ENCODE results near the gene SLC9A3.

SLC9A3 gene

DNA sequence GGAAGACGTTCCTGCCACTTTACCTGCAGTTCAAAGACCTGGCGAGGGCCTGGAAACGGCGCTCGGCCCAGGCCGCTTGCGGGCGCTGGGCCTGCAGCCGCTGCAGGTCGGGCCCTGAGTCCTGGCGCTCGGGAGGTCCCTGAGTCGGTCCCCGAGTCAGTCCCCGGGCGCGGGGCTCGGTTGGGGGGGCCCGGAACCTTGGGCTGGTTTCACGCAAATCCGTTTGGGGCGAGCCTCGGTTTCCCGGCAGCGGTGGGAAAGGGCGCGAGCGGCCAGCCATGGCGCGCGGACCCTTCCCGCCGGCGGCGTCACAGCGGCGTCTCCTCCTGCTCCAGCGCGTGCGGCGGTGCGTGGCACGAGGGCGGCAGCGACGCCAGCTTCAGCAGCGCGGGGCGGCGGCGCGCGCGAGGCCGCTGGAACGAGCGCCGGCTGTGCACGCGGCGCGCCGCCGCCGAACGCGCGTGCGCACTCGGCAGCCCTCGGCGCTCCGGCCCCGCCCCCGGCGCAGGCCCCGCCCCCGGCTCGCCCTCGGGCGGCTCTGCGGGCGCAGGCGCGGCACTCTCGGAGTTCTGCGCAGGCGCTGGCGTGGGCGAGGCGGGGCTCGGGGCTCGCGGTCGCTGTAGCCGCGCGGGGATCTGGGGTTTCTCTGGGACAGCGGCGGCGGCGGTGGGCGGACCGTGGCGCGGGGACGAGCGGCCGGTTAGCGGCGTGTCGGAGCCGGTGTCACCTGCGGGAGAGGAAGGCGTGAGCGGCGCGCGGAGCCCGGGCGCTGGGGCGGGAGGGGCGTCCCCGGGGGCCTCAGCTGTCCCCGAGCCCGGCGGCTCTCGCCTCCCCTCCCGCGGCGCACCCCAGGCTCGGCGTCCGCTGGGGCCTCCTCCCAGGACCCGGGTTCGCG, 51.3 kb downstream of the SLC9A3 start:
- DNase-seq: no peak

DNA sequence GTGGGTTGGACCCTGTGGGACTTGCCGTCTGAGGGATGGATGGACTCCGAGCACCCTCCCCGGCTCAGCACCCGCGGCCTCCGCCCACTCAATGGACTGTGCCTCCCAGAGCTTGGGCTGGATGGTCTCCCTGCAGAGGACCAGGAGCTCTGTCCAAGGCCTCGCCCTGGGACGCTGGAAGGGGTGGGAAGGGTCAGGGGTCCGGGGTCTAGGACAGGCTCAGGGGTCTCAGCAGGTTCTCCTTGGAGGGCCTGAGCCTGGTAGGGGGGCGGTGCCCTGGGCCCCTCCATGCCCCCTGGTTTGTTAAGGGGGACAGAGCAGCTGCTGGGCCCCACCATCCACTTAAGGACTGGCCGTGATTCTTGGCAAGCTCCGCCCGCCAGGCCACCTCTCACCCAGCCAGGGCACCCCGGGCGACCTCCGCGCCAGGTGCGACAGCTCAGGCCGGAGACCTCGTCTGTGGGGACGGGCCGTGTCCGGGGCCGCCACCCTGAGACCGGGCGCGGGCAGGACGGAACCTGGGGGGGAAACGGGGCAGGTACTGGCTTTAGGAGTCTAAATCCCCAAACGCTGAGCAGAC, 52.1 kb downstream of the SLC9A3 start:
- no peak for DNase-seq

DNA sequence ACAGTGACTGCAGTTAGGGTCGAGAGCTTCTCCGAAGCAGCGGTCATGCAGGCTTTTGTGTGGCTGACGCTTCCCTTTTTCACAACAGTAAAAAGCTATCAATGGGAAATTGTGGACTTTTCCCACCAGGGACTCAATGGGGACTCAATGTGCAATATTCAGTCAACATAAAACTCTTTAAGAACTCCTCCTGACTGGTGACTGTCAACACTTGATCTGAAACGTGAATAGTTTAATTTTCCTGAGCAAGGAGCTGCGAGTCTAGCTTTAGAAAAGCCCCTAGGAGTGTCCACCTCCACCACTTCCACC, 52.5 kb downstream of the SLC9A3 start:
- DNase-seq: no peak

DNA sequence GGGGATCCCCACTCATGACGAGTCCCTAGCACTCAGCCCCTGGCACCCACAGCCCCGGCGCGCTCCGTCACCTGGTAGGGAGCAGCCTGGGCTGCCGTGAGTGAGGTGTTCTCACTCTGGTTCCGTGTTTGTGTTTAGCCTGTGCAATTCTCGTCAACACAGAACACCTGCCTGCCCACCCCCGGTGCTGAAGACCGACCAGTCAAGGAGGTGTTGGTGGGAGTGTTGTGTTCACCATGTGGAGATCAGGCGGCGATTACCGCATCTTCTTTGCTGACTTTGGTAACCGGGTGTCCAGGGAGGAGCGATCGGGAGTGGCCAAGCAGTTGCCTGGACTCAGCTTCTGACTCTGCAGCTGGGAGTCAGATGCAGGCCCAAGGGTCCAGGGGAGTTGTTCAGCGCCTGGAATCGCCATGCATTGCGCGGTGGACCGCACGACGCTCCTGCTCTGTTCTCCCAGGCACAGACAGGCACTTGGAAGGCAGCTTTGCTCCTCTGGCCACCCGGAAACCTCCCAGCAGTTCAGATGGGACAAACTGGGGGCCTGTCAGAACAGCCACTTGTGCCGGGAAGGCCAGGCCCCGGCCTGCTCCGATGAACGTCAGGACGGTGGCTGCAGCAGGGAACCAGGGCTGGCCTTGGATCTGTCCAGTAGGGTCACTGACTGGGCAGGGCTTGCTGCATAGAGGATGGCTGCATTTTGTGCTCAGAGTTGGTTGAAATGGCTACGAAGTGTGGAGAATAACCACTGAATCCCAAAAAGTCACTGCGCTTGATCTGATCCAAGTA, 53.1 kb downstream of the SLC9A3 start:
- DNase-seq: no peak

DNA sequence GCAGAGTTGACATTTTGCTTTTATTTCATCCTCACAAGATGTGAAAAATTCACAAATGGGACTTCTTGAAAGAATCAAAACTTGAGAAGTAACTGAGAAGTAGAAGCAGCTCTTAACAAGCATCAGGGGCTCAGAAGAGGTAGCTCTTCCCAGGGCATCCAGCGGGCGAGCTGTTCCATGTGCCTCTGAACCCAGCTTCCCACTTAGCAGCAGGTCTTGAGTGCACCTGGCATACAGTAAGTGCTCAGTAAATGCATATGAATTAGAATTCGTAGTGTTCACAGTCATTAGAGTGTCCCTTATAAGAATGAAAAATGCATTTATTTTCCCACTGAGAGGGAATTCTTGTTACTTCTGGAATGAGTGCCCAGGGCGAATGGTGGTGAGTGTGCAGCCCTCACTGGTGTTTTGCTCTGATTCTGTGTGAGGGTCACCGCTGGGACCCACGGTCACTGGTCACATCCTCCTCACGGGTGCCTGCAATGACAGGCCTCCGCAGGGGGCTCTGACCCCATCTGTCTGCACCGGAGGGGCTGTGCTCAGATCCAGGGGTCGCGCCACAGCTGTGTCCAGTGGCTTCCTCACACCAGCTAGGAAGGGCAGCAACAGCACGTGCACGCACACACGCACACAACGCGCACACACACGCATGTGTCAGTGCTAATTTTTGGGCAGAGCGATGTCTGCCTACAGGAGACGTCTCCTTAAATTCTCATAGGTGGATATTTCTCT, 54.3 kb downstream of the SLC9A3 start:
- DNase-seq: no peak

DNA sequence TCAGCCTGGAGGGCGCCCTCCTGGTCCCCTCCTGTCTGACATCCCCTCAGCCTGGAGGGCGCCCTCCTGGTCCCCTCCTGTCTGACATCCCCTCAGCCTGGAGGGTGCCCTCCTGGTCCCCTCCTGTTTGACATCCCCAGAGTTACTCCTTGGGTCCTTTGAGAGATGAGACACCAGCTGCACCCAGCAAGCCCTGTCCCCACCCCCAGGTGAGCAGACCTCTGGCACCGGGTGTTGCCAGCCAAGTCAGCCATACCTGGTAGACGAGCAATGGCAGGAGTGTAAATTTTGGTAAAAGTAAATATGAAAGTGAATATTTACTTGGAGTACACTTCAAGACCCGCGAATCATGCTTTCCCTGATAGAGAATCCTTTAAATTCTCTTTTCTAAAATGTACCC, 55.8 kb downstream of the SLC9A3 start:
- no peak for DNase-seq

DNA sequence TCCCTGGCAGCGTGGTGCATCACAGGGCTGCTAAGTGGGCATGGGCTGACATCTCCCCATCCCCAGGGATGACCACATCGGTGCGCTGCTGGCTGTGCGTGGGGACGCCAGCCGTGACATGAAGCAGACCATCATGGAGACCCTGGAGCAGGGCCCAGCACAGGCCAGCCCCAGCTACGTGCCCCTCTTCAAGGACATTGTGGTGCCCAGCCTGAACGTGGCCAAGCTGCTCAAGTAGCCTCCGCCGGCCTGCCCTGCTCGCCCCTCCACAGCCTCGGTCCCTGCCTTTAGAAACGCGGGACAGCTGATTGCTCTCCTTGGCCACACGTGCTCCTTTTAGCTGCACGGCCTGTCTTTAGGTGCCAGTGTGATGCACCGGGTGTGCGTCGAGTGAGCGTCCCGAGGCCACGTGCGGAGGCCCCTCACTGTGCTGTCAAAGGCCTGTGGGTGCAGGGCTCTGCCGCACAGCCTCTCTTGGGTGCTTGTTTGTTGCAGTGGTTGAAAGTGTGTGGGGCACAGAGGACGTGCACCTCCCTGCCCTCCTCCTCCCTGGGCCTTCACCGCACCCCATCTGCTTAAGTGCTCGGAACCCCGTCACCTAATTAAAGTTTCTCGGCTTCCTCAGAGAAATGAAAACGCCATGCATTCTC, 57.5 kb downstream of the SLC9A3 start:
- DNase-seq: no peak

DNA sequence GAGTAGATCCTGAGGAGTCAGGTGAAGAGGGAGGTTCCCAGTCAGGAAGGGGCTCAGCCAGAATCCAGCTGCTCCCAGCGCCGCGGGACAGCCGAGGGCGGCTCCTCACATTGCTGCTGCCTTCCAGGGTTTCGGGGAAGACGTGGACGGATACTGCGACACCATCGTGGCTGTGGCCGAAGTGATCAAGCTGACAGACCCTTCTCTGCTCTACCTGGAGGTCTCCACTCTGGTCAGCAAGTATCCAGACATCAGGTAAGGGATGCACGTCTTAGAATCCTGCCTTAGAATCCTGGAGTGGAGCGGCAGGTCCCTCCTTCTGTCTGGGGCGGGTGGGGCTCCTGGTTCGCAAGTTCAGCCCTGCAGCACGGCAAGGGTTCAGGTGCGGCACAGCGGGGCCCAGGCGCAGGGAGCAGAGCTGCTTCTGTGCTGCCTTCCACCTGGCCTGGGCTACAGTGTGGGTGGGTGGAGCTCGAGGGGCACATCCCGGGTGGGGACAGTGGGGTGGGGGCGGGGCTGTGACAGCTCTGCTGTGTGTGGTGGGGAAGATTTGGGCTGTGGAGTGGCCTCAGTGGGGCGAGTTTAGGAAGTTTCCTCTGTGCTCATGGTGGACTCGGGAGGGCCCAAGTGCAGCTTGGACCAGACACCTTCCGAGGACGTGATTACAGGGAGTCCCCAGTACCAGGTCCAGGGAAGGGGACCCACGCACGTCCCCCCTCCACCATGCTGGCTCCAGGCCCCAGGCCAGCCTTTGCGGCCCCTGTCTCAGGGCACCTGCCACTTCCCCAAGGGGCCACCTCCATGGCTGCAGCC, 58.5 kb downstream of the SLC9A3 start:
- DNase-seq: no peak

DNA sequence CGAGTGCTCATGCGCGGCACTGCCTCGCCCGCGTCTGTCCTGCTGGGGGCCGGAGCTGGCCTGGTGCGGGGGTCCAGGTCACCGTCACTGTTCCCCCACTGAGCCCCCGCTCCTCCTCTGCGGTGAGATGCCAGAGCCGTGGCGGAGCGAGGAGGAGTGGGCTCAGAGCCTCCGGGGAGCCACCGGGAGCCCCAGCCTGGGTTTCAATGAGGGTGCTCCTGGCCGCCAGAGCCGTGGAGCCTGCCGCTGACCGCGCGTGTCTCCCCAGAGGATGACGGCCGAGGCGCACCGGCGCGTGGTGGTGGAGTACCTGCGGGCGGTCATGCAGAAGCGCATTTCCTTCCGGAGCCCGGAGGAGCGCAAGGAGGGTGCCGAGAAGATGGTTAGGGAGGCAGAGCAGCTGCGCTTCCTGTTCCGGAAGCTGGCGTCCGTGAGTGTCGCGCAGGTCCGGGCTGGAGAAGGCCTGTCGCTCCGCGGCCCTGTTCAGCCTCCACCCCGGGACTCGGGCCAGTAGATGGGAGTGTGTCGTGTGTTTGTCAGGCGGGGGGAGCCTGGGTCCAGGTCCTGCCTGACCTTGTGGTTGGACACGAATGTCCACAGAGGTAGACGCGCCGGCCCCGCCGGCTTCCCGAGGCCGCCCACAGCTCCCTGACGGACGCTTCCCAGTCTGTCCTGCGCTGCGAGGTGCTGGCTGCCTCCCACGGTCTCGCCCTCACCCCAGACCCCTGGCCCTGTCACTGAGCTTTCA, 59.2 kb downstream of the SLC9A3 start:
- no peak for DNase-seq

DNA sequence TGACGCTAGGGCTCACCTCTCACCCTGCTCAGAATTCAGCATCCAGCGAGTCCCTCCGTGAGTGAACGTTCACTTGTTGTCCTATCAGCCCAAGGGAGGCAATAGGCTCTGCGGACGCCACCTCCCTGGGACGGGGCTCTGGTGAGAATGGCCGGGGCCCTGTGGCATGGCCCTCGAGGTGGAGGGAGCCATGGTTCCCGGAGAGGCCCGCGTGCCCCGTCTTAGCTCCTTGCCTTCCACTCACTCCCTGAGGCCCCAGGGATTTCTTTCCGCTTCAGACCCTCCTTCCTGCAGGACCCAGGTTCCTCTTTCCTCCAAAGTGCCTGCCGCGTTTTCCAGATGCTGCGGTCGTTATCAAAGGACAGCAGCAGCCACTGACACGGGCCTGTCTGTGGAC, 59.8 kb downstream of the SLC9A3 start:
- DNase-seq: no peak

DNA sequence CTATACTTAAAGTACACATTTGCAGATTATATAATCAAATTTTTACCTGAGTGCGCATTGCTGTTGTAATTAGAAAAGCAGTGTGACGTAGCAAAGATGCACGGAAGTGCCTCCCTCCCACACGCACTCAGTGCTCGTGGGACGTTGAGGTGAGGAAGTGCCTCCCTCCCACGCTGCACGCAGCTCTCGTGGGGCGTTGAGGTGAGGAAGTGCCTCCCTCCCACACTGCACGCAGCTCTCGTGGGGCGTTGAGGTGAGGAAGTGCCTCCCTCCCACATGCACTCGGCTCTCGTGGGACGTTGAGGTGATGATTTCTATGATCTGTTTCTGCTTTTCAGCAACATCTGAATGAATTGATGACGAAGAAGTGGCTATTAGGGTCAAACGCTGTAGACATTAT, 60.3 kb downstream of the SLC9A3 start:
- no peak for DNase-seq

DNA sequence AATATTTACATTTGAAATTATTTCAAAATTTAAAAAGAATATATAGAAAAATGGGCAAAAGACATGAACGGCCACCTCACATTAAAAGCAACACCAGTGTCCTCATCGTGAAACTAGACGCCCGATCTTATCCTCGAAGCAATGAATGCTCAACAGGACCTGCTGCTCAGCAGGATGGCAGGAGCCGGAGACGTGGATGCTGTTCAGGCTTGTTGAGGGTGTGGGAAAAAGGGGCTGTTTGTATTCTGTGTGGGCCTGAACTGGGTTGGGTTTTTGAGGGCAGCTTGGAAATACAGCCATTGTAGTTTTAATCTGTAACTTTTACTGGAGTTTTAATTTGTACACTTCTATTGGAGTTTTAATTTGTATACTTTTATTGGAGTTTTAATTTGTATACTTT, 60.9 kb downstream of the SLC9A3 start:
- no peak for DNase-seq

DNA sequence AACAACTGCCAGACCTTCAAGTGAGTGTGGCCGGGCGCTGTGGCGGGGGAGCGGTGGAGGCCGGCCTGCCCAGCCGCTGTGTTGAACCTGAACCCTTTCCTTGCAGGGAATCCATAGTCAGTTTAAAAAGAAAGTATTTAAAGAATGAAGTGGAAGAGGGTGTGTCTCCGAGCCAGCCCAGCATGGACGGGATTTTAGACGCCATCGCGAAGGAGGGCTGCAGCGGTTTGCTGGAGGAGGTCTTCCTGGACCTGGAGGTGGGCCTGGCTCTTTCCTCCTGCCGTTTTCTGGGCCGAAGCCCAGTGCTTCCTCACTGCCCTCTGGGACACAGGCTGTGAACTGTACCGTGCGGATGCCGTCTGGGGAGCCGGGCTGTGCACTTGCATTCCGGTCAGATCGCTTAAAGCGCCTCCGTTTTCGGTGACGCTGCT, 62.2 kb downstream of the SLC9A3 start:
- no peak for DNase-seq

DNA sequence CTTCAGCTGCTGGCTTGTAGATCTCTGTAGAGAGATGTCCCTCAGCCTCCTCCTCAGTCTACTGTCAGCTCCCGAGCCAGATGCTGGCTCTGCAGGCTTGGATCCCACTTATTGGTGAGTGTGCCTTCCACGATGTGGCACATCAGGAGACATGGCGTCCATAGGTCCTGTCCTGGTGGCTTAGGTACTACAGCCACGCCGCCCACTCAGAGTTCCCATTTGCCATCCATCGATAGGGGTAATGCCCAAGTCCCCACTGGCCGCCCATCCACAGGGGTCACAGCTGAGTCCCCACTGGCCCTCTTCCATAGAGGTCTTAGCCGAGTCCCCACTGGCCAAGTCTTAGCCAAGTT, 64.0 kb downstream of the SLC9A3 start:
- DNase-seq: no peak

DNA sequence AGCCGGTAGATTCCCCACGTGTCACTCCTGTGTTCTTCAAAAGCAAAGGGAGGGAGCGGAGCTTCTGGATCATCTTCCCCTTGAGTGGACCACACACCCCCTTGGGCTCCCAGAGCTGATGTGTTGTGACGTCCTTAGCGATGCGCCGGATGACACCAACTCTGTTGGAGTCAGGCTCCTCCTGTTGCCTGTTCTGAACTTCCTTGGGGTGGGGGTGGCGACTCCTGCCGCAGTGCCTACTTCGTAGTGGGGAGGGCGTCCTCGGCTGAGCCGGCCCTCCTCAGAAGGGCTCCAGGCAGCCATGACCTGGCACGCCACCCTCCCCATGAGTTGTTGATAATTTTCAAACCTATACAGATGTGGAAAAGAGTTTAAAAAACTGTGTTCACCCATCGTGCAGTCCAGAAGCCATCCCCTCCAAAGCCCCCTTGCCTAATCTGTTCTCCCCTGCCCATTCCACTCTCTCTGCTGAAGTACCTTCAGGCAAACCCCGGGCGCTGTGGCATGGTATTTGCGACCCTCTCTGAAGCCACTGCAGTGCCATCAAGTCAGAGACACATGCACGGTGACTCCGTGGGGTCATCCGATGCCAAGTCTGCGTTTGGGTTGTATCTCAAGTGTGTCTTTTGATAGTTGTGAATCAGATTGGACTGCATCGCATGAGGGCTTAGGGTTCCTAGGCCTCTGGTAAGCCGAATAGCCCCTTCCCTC, 64.5 kb downstream of the SLC9A3 start:
- no peak for DNase-seq

DNA sequence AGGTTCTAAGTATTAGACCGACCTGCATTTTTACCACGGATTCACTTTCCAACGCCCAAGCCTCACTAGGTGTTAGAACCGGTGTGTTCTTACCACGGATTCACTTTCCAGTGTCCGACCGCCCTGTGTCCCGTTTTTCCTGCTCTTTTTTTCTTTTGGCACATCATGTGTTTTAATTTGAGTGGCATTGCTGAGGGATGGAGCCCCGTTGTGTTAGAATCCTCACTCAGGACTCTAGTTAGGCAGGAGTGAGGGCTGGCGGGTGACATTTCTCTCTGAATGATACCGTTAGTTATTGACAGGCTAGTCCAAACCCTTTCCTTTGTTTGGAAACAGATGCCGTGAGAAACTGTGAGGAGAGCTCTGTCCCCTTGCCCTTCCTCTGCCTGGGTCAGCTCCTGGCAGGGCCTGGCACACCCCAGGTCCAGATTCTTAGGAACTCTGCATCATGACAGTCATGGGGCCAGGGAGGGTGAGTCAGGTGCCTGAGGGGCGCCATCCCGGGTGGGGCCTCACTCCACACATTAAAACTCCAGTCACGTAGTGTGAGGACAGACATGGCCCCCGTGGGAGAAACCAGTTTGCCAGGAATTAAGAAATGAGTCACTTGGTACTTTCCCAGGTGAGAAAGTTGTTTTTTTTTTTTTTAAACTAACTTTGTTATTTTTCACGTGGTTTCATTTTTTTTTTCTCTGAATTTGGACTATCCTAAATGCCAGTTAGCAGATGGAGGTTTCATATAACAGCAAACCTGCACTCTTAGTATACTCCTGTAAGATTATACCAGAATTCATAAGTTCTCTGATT, 65.5 kb downstream of the SLC9A3 start:
- no peak for DNase-seq

DNA sequence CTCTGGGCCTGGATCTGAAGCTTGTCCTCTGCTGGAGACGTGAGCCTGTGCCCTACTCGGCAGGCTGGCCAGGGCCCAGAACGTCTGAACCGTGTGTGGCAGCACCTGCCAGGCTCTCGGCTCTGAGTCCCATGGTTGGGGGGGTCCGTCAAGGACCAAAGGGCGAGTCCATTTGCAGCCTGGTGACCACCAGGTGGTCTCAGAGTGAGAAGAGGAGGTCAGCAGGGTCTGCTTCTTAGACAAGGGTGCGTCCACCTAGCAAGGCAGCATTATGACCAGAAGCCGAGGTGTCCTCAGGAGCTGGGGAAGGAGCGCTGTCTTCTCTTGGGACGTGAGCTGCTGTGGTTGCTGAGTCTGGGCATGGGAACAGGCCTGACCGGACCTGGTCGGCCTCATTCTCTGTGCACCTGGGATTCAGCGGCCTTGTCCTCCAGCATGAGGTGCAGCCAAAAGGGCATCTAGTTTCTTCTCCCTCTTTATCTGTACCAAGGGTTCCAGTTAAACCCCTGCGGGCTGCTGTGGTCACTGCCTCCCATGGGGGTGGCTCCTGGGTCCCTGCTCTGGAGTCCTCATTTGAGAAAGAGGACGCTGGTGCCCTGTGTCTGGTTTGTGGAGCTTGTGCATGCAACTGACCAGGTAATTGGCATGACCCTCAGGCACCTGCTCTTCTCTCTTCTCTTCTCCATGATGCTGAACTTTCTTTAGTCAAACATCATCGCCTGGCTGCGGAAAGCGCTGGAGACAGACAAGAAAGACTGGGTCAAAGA, 66.9 kb downstream of the SLC9A3 start:
- DNase-seq: no peak

DNA sequence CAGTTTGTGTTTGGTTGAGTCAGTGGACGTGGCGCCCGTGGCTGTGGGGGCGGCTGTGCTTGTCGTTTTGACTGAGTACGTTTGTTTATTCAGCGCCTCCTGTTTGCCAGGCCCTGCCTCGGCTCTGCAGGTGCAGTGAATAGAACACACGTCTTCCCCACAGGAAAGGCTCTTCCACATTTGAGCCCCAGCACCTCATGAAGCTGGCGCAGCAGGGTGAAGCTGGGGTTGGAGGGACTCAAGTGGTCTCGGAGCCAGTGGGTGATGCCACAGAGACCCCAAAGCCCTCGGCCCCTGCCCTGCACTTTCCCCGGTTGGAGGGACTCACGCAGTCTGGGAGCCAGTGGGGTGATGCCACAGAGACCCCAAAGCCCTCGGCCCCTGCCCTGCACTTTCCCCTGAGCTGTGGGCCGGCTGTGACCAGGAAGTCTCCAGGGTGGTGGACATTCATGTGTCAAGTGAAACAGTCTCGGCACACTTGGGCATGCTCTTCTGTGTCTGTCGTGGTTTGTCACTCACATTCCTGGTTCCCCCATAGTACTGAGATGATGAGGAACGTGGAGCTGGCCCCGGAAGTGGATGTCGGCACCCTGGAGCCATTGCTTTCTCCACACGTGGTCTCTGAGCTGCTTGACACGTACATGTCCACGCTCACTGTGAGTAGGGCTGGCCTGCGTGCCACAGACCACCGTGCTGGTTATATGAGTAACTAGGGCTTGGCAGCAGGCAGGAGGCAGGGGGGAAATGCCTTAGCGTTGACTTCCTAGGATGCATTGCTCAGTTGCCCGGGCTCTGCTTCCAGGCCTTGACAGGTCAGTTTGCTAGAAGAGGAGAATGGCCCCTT, 67.7 kb downstream of the SLC9A3 start:
- no peak for DNase-seq
